HuH-7.5 (cell line): Measurements from ENCODE around the gene MTHFS.
"Not testable (repeated sequence)": the region's sequence is repeated elsewhere in the genome, so short reads cannot be mapped to it uniquely, and the experiment has no call there.

Source experiments
- DNase-seq: peaks from one replicate; pipeline ENCODE4 v3.0.0; 2011; ENCODE audit warnings: low spot score

The MTHFS gene

DNA sequence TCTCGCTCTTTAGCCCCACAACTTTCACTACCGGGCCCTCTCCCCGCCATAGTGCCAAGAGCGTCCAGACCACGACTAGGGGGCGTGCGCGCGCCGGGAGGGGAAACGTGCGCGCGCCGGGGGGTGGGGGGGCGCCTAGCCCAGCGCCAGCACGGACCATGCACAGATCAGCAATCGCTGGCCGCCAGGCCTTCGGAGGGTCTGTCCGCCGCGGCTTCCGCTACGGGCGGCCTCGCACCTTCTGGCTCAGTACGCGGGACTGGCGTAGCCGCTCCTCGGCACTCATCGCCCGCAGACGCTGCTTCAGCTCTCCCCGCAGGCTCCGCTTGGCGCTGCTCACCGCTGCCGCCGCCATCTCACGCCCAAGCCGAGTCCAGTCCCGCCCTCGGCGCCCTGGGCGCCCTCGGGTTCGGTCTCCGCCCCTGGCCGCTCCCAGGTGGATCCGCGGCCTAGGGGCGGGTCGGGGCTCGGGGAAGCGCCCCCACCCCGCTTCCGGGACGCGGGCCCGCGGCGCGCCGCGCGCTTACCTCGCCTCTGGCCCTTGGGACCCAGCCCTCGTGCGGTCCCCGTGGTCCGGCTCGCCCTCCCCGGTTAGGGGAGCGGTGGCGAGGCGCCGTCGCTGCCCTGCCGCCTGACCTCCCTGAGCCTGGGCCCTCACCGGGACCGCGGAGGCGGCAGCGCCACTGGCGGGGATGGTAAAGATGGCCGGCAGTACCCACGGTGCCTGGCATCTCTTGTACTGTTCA lies at the start of gene MTHFS:
MTHFS (minus strand) TSS at position 381 of the 746 bp plus-strand sequence; CDS start at position 355, 26 bp downstream.
- peak; percentile 71 for DNase-seq

DNA sequence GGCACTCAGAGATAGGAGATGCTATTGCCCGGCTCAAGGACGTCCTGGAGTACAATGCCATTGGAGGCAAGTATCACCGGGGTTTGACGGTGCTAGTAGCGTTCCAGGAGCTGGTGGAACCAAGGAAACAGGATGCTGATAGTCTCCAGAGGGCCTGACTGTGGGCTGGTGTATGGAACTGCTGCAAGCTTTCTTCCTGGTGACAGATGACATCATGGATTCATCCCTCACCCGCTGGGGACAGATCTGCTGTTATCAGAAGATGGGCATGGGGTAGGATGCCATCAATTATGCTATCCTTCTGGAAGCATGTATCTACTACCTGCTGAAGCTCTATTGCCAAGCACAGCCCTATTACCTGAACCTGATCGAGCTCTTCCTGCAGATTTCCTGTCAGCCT lies 47.8 kb upstream of the MTHFS start:
- DNase-seq: no peak

DNA sequence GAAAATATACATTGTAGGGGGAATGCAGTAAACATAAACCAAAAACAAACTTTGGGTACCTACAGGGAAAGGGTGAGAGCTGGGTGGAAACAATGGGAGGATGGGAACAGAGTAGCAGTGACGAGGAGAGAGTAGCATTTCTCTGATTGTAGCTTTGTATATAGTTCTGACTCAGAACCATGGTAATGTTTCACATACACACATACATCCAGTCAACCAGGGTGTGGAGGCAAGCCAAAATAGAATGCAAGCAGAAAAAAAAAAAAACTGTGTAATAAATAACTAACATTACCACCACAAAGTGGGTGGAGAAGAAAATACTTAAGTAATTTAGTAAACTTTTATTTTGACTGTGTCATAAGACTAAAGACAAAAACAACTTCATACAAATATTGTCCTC lies 47.0 kb upstream of the MTHFS start:
- no peak for DNase-seq

DNA sequence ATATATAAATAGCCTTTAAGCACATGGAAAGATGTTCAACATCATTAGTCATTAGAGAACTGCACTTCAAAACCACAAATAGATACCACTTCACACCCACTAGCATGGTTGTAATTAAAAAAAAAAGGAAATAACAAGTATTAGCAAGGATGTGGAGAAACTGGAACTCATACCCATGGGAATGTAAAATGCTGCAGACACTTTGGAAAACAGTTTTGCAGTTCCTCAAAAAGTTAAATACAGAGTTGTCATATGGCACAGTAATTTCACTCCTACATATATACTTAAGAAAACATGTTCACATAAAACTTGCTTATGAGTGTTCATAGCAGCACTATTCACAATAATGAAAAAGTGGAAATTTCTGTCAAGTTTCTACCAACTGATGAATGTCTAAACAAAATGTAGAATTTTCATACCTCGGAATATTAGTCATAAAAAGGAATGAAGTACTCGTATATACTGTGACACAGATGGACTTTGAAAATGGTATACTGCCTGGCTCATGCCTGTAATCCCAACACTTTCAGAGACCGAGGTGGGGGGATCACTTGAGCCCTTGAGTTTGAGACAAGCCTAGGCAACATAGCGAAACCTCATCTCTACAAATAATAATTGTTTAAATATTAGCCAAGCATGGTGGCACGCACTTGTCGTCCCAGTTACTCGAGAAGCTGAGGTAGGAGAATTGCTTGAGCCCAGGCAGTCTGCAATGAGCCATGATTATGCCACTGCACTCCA lies 46.1 kb upstream of the MTHFS start:
- no peak for DNase-seq

DNA sequence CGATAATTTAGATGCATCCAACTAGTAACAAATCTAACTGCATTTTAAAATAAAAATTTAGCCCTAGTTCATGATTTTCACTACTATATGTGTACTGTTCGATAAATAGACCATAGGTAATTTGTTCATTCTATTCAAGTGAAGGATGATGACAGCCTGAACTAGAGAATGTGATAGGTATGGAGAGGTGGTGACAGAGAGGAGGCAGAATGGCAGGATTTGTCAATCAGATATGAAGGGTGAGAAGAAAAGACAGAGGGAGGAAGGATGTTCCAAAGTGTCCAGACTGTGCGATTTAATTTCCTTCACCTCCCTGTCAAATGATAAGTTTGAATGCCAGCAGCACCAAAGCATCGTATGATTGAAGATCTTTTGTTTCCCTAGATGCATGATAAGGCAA lies 42.6 kb upstream of the MTHFS start:
- DNase-seq: no peak

DNA sequence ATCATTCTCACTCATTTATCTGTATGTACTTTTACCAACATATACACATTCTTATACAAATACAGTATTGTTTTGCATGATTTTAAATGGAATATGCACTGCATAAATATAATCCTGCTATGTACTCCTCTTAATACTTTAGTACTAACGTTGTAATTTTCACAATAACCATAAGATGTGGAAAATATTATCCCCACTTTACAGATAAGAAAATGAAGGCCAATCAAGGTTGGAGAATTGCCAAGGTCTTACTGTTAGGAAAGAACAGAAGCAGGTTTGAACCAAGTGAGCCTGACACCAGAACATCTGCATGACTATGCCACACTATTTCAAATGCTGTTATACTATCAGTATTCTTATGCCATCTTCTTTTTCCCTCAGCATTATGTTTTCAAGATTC lies 41.3 kb upstream of the MTHFS start:
- no peak for DNase-seq

DNA sequence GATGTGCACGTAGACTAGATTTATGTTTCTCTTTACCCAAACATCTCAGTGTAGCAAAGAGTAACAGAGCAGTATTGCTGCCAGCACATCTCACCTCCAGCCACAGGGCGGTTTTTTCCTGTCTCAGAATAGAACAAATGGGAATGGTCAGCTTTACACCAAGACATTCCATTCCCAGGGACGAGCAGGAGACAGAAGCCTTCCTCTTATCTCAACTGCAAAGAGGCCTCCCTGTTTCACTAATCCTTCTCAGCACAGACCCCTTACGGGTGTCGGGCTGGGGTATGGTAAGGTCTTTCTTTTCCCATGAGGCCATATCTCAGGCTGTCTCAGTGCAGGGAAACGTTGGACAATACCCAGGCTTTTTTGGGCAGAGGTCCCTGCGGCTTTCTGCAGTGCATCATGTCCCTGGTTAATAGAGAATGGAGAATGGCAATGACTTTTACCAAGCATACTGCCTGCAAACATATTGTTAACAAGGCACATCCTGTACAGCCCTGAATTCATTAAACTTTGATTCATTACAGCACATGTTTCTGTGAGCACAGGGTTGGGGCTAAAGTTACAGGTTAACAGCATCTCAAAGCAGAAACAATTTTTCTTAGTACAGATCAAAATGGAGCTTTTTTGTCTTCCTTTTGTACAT lies 38.9 kb upstream of the MTHFS start:
- DNase-seq: not testable (repeated sequence)

DNA sequence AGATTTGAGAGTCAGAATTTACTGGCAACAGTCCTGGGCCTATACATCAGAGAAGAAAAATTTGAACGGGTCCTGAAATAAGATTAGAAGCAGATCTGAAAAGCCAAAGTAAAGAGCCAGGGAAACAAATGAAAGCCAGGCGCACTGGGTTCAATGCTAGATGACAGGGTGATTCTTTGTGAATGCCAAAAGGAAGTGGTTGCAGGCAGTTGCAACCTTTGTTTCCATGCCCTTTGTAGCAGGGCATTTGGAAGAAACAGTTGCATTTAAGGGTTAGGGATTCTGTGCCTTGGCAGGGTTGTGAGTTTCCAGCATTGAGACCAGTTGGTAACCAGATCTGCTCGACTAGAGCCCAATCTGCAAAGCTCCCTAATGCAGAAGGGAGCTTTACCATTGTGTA lies 36.4 kb upstream of the MTHFS start:
- no peak for DNase-seq

DNA sequence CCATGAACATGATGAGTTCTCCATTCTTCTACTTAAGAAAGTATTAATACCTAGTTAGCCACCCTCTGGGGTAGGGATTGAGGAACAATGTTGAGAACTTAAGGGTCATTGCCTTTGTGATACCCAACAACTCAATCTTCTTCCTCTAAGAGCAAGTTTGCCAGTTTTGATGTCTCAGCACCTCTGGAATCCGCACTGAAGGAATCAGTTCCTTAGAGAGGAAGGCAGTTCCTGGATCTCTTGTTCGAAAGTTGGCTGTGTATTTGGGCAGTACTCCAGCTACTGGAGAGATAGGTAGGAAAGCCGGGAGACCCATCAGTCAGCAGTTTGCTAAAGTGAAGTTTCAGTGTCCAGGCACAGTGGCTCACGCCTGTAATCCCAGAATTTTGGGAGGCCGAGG lies 35.6 kb upstream of the MTHFS start:
- DNase-seq: no peak

DNA sequence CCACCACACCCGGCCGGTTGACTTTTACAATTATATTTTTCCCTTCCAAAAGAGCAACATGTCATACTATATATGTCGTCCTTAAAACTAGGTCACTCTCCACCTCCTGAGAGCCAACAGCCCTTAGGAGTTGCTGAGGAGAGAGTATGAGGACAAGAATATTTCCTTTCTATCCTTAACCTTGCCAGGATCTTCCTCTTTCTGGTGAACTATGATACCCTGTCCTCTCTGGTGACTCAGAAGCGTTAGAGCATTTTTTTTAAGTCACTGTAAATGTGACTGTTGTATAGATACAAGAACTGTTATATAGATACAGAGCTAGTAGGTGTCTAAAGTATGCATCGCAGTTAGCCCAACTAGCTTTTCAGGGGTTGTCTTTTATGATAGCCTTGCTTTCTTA lies 33.7 kb upstream of the MTHFS start:
- DNase-seq: no peak

DNA sequence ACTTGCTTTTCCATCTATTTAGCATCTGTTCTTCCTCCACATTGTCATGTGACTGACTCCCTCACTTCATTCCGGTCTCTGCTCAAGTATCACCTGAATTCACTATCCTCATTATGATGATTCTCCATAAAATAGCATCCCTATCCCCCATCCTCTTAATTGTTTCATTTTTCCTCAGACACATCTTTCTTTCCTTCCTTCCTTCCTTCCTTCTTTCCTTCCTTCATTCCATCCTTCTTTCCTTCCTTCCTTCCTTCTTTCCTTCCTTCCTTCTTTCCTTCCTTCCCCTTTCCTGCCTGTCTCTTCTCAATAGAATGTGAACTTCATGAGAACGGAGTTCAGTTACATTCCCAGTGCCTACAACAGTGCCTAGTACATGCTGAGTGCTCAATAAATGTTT lies 32.6 kb upstream of the MTHFS start:
- DNase-seq: no peak

DNA sequence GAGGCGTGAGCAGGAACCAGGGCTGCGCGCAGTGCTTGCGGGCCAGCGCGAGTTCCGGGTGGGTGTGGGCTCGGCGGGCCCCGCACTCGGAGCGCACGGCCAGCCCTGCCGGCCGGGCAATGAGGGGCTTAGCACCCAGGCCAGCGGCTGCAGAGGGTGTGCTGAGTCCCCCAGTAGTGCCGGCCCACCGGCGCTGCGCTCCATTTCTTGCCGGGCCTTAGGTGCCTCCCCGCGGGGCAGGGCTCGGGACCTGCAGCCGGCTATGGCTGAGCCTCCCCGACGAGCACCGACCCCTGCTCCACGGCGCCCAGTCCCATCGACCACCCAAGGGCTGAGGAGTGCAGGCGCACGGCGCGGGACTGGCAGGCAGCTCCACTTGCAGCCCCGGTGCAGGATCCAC lies 29.3 kb upstream of the MTHFS start:
- DNase-seq: not testable (repeated sequence)

DNA sequence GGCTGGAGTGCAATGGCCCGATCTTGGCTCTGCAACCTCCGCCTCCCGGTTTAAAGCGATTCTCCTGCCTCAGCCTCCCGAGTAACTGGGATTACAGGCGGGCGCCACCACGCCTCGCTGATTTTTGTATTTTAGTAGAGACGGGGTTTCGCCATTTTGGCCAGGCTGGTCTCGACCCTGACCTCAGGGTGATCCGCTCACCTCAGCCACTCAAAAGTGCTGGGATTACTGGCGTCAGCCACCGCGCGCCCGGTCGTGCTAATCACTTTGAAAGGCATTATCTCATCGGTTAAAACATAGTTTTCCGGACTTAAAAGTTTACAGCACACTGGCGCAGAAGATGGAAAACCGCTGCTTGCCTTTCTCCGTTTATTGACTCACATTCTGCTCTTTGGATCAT lies 27.6 kb upstream of the MTHFS start:
- no peak for DNase-seq

DNA sequence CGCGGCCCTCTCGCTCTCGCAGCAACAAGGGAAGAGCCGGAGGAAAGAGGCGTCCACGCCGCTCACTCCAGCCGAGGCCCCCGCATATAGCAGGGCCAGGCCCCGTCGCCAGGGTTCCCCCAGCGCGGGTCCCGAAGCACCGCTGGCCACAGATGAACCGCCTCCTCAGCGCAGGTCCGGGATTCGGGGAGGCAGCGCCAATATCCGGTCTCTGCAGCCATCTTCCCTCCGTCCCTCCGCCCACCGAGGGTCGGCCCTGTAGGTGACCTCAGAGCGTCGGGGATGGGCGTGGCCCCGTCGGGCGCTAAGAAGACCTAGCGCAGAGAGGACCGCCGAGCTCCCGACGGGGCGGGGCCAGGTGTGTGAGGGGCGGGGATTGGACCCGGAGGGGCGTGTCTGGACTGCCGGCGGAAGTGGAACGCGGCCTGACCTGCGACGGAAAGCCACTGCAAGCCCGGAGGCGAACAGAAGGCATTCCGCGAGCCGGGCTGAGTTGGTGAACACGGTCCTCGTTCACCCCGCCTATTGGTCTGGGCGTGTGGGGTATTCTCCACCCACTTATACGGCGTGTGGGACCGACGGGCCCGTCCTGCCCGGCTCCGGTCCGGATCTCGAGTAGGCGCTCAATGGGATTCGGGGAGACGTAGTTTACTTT lies 26.8 kb upstream of the MTHFS start:
- DNase-seq: peak; percentile 99

DNA sequence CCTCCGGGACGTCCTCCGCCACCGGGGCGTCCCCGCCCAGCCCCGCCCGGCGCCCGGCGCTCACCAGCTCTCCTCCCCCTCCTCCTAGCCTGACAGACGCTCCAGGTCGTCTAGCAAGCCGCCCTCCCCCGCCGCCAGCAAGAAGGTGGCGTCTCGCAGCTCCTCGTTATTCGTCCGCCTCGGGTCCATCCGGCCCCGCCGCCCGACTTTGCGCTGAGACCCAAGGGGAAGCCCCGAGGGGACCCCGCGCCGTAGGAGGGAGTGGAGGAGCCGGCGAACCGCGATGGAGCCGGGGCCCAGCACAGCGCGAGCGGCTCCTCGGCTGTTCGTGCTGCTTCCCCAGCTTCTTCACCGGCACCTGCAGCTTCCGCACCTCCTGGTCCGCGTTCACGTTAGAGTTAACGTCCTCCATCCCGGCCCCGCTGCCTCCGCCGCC lies 26.3 kb upstream of the MTHFS start:
- DNase-seq: peak; percentile 90

DNA sequence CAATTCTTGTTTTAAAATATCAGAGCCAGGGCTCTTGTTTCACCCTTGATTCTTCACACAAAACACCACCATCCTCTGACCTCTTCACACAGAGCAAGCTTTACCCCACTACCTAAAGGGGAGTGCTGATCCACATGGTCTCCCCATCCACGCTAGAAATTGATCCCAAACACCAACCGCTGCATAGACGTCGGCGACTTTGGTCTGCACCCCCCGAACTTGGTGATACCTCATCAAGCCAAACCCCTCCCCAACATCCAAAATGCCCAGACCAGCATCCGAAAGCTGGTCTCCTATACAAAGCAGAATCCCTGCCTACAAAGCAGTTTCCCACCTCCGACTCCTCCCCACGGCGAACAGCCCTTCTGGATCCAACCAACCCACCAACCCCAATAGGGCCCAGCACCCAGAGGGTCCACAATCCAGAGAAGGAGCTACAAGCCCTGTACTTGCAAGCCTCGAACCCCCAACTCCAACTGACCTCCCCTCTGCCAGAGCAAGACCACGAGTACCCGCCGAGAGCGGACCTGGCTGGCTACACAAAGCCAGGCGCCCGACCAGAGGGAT lies 25.8 kb upstream of the MTHFS start:
- DNase-seq: peak; percentile 43

DNA sequence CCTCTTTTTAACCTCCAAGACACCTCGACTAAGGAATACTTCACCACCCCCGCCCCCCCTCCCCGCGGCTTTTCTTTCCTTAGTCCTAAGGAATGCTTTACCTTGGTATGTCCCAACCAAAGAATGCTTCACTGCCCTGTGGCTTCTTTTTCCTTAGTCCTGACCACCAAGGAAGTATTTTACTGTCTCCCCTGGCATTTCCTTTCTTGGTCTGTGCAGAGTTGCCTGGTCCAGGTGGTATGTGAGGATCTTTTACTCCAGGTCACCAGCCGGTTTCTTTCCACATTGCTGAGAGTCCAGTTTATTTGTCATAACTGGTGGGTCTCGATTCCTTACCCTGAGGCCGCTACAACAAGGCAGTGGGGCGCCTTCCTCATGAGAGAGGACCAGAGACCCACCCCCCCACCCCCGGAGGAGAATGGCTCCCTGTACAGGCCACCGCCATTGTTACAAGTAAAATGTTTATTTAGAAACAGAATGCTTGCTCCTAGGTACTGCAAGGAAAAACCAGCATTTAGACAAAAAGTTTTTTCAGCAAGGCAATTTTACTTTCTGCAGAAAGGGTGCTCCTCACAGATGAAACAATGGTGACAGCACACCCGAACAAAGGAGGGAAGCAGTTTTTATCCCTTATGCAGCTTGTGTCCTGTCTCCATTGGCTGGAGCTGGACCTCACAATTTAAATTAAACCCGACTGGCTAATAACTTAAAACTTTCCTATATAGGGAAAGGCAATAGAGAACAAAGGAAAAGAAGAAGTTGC lies 23.1 kb upstream of the MTHFS start:
- no peak for DNase-seq

DNA sequence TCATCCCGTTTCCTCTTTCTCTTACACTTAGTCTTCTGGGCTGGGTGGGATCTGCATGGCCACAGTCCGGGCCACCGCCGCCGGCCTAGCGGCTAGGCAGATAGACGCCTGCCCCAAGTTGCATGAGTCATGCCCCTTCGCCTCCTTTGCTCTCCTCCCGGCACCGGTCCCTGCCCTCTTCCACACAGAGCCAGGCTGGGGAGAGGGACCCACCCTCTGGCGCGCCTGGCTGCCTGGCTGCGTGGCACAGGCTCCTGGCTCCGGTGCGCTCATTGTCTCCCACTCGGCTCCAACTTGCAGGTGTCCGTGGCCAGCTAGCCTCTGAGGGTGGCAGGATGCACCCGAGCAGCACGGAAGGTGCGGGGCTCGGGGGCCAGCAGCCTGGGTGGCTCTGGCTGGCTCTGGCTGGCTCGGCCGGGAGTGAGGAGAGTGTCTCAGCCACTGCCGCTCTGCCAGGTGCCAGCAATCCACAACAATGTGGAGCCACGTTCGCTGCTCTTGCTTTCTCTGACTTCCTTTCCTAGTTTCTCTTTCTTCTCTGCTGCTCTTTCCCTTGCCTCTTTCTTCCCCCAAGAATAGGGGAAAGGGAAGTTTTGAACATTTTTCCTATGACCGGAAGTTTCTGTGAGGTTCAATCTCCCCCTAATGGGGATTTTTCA lies 22.4 kb upstream of the MTHFS start:
- DNase-seq: no peak

DNA sequence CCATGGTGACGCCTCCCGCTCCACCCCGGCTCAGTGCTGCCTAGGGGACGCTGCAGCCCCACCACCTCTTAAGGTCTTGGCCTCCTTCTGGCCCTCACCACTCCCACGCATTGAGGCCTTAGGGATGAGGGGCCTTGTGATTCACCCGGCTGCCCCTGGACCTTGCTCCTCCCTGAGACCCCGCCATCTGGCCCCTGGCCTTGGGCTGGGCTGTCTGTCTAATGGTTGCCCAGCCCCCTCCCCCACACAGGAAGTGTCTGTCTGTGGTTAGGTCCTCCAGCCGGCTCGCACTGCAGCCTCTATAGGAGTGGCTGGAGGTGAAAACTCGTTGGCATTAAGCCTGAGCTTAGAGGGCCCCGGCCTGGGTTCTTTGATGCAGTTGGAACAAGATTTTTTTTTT lies 21.5 kb upstream of the MTHFS start:
- DNase-seq: no peak

DNA sequence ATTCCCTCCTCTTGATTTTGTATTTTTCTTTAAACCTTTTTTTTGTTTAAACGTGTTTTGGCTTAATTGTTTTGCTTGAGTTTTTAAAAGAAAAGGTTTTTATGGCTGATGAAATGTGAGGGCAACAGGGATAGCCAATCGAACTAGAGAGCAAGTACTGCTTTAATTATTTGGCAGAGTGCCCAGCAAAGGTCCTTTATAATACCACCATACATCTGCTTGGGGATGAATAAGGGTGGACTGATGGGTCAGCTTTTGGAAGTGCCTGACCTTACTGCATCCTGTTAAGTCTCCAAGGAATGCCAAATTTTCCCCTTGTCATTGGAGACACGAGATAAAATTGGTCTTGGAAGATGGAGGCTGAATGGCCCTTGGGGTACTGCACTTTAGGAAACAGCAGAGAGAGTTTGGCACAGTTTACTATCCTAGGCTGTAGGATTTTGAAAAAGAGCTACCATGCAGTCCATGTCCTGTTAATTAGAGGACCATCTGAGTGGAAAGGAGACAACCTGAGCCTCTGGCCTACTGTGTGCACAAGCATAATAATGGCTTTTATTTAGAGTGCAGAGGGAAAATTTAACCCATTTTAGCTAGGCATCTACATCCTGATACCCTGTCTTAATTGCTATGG lies 19.8 kb upstream of the MTHFS start:
- no peak for DNase-seq
